Lung (tissue), 12 donors: ENCODE results near the gene C19orf47. TPM values are rescaled to one million over a fixed set of nuclear protein-coding genes. Genes with fewer than 3 reads are reported as not detected.
"Not testable (repeated sequence)": the region's sequence is repeated elsewhere in the genome, so short reads cannot be mapped to it uniquely, and the experiment has no call there.

Experiments used
- ATAC-seq: fragments of 200-7000 bp; cut with Tn5 transposase; one replicate; pipeline ENCODE4 v1.9.1; 2020; ENCODE audit warnings: moderate number of reproducible peaks; ENCODE audit not compliant: insufficient read depth, low FRiP score
- DNase-seq, 3 donors: peaks; one replicate each; pipeline ENCODE4 v3.0.0-alpha.2; 2013 to 2017
- H3K27ac ChIP-seq, 2 donors: one replicate each; pipeline ENCODE4 v1.5.1; 2013; ENCODE audit warnings: mild to moderate bottlenecking in 2 of 2, moderate library complexity in 2 of 2, control low read depth in 1 of 2, inconsistent platforms in 1 of 2, low read depth in 1 of 2, low read length in 1 of 2
- H3K27me3 ChIP-seq, 3 donors: one replicate each; pipeline ENCODE4 v1.5.1; 2013; ENCODE audit warnings: low read length in 2 of 3; ENCODE audit not compliant: control insufficient read depth in 3 of 3, insufficient read depth in 3 of 3
- H3K36me3 ChIP-seq, 4 donors: one replicate each; pipeline ENCODE4 v1.5.1; 2013; ENCODE audit warnings: low read length in 4 of 4, mild to moderate bottlenecking in 1 of 4, moderate library complexity in 1 of 4; ENCODE audit not compliant: control insufficient read depth in 4 of 4, insufficient read depth in 4 of 4
- H3K4me1 ChIP-seq, 5 donors: one replicate each; pipeline ENCODE4 v1.5.1; 2013; ENCODE audit warnings: low read length in 5 of 5, mild to moderate bottlenecking in 2 of 5, moderate library complexity in 1 of 5; ENCODE audit not compliant: control insufficient read depth in 5 of 5, insufficient read depth in 5 of 5
- H3K4me3 ChIP-seq: one replicate; pipeline ENCODE4 v1.5.1; 2013; ENCODE audit warnings: mild to moderate bottlenecking, control low read depth, moderate library complexity
- H3K9ac ChIP-seq, 2 donors: one replicate each; pipeline ENCODE4 v1.5.1; 2013; ENCODE audit warnings: low read length in 2 of 2, control low read depth in 1 of 2; ENCODE audit not compliant: insufficient read depth in 1 of 2
- H3K9me3 ChIP-seq, 4 donors: one replicate each; pipeline ENCODE4 v1.5.1; 2013; ENCODE audit warnings: low read length in 3 of 4, mild to moderate bottlenecking in 1 of 4, moderate library complexity in 1 of 4; ENCODE audit not compliant: control insufficient read depth in 4 of 4, insufficient read depth in 3 of 4
- WGBS, 2 donors: extraction: QIAGEN DNeasy Blood & Tissue Kit; methylation state at CpG; one replicate each; pipeline ENCODE4 v1.1.7; 2013; 5-methylcytosine and 5-hydroxymethylcytosine counted together
- polyA plus RNA-seq, 2 donors: library from polyadenylated mRNA; stranded (reverse); fragments of 200-250 nt; gene quantifications; one replicate each; pipeline ENCODE4 v1.2.1, GENCODE V29; 2013
- total RNA-seq, 2 donors: library from RNA; depleted of rRNA in 1 of 2; stranded (reverse); fragments of >200 nt in 1 of 2; gene quantifications; one replicate each; pipeline ENCODE4 v1.2.1, GENCODE V29; 2014 to 2021
- TF ChIP-seq, protein P1 (sequence below): IDR thresholded peaks from 2 replicates; pipeline ENCODE4 v1.5.1; 2012; ENCODE audit warnings: mild to moderate bottlenecking; ENCODE audit errors: control extremely low read depth, extremely low read depth
- donor health status: control.
- donor health status: control.
- donor health status: Bipolar disorder and iron deficiency.
- donor health status: healthy.
- donor health status: DM: yes; HTN: yes; CAD: no.

The C19orf47 gene
- total and polyA plus RNA-seq, 4 donors: 9.8 to 26.3 (median 14.9) TPM

DNA sequence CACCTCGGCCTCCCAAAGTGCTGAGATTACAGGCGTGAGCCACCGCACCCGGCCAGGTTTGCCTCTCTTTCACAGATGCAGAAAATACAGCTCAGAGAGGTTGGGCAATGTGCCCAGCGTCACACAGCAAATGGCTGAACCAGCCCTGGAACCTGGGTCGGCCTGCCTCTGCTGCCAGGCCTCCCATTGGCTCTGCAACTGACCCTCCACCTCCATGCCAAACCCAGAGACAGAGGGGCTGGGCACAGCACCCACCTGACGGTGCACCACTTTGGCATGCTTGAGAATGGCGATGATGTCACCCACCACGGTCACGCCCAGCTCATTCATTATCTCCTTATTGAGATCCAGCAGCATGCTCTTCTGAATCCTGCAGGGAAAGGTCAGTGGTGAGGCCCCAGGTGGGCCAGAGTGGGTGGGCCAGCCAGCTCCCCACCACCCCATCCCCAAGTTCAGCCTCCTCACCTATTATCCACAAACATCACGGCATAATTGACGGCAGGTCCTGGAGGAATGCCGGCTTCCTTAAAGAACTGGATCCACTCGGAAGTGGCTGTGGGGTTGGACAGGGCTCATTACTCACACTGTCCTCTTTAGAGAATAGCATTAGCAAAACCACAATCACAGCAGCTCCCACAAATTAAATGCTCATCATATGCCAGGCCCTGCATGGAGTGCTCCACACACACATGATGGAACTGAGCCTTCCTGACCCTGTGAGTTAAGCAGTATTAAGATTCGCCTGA is 12.2 kb downstream of the C19orf47 start:
- Histone ChIP-seq H3K4me3 (no peak overlapping the region), H3K27me3 (no peaks in the 10 kb centered on the region), H3K9ac (no peak overlapping the region), H3K4me1 (peaks cover 0 to 4% (median 0%) of the 10 kb centered on the region in 5 donors), H3K9me3 (no peaks in the 10 kb centered on the region), H3K36me3 (peaks cover 8 to 28% (median 23%) of the 10 kb centered on the region in 4 donors), H3K27ac (no peak overlapping the region)
- TF ChIP-seq, protein P1, sequence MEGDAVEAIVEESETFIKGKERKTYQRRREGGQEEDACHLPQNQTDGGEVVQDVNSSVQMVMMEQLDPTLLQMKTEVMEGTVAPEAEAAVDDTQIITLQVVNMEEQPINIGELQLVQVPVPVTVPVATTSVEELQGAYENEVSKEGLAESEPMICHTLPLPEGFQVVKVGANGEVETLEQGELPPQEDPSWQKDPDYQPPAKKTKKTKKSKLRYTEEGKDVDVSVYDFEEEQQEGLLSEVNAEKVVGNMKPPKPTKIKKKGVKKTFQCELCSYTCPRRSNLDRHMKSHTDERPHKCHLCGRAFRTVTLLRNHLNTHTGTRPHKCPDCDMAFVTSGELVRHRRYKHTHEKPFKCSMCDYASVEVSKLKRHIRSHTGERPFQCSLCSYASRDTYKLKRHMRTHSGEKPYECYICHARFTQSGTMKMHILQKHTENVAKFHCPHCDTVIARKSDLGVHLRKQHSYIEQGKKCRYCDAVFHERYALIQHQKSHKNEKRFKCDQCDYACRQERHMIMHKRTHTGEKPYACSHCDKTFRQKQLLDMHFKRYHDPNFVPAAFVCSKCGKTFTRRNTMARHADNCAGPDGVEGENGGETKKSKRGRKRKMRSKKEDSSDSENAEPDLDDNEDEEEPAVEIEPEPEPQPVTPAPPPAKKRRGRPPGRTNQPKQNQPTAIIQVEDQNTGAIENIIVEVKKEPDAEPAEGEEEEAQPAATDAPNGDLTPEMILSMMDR: no peak
- ATAC-seq (no peak), DNase-seq (no peak)
- WGBS, 2 donors: 91 to 97% methylated on average over 15 of the region's 15 CpGs

DNA sequence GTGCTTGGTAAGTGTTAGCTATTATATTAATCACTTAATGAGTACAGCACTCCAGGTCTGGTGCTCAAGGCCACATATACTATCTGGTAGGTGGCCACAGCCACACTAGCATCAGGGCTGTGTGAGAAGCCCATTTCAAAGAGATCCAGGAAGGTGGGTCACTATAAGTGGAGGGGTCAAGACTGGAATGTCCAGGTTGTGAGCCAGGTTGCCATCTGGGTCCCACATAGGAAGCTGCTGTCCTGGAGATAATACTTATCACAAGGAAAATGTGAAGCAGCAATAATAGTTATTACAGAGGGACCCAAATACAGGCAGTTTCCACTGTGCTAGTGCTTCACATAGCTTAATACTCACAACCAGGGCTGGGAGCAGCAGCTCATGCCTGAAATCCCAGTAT is 13.1 kb downstream of the C19orf47 start:
- DNase-seq: no peak
- no peak overlapping the region for H3K27ac ChIP-seq
- no peaks in the 10 kb centered on the region for H3K9me3 ChIP-seq
- H3K9ac ChIP-seq: no peak overlapping the region
- peaks cover 0 to 4% (median 0%) of the 10 kb centered on the region in 5 donors for H3K4me1 ChIP-seq
- ATAC-seq: no peak
- H3K36me3 ChIP-seq: peaks cover 14 to 33% (median 28%) of the 10 kb centered on the region in 4 donors
- TF ChIP-seq, protein P1: no peak
- H3K4me3 ChIP-seq: no peak overlapping the region
- H3K27me3 ChIP-seq: no peaks in the 10 kb centered on the region

DNA sequence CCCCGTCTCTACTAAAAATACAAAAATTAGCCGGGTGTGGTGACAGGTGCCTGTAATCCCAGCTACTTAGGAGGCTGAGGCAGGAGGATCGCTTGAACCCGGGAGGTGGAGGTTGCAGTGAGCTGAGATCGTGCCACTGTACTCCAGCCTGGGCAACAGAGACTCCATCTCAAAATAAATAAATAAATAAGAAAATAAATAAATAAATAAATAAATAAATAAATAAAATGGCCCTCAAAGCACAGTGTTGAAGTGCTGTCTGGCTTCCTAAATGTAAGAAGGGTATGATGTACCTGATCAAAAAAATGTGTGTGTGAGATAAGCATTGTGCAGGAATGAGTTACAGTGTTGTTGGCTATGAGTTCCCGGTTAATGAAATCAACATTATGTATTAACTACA is 15.1 kb downstream of the C19orf47 start:
- not testable (repeated sequence) for H3K9me3 ChIP-seq, H3K4me1 ChIP-seq, H3K27ac ChIP-seq, ATAC-seq, H3K9ac ChIP-seq, DNase-seq, H3K4me3 ChIP-seq, H3K27me3 ChIP-seq
- WGBS, 2 donors: 96 to 97% methylated on average over 6 of the region's 6 CpGs
- H3K36me3 ChIP-seq: peaks cover 19 to 38% (median 32%) of the 10 kb centered on the region in 4 donors

DNA sequence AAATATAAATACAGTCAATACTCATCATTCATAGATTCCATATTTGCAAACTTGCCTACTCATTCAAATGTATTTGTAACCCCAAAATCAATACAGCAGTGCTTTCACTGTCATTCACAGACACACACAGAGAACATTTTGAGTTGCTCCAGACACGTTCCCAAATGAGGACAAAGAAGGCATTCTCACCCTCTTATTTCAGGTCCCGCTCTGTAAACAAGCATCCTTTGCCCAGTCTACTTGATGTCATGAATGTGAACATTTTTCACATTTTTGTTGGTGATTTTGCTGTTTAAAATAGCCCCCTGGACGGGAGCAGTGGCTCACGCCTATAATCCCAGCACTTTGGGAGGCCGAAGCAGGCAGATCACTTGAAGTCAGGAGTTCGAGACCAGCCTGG is 15.5 kb downstream of the C19orf47 start:
- H3K36me3 ChIP-seq: peaks cover 19 to 41% (median 35%) of the 10 kb centered on the region in 4 donors

More for the DNA sequence above, 15.5 kb downstream of the C19orf47 start:
- TF ChIP-seq, protein P1: no peak
- Histone ChIP-seq H3K4me1 (peaks cover 0 to 4% (median 0%) of the 10 kb centered on the region in 5 donors), H3K27ac (no peak overlapping the region), H3K27me3 (no peaks in the 10 kb centered on the region), H3K9ac (no peak overlapping the region), H3K4me3 (no peak overlapping the region), H3K9me3 (no peaks in the 10 kb centered on the region)
- DNase-seq (no peak), ATAC-seq (no peak)
- 90 to 93% methylated on average over 6 of the region's 6 CpGs for WGBS, 2 donors
